ENCODE data around the gene CSNK2A2.

The CSNK2A2 gene

DNA sequence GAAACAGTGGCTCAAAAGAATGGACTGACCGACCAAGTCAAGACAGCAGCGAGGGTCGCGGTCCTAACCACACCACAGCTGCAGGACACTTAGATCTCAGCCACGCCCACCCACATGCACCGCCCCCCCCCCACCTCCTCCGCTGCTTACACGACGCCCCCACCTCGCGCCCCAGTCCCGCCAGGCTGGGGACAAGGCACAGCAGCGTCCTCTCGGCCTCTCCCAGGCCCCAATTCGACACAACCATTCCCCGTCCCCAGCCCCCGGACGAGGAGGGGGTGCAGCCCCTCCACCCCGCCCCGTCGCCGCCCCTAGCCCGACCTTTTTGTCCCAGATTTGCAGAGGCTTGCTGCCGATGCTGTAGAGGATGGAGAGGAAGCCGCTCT, 69.2 kb downstream of the CSNK2A2 start:
- peak overlapping the region; percentile 92 to 94 for H3K4me3 Mint-ChIP-seq
- no peaks in the 10 kb centered on the region for H3K9me3 Mint-ChIP-seq
- H3K27me3 Mint-ChIP-seq = no peaks in the 10 kb centered on the region

DNA sequence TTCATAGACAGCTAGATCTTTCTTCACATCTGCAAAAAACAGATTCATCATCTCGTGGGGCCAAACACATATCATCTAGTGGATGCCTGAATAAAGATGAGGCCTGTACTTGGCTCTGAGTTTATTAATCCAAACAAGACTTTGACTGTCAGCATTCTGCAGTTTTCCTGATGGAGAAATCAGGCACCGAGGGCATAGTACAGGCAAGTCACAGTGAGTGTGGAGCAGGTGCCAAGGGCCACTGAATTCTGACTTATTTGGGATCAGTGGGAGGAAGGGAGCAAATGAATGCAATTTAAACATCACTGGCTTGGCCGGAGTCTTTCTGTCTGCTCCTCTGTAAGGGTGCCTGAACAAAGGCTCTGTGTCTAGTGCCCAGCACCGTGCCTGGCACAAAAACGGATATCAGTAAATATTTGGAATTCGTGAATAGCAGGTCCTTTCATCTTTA, 69.7 kb downstream of the CSNK2A2 start:
- Mint-ChIP-seq H3K9me3 (no peaks in the 10 kb centered on the region), H3K4me3 (peak overlapping the region; percentile 92 to 94), H3K27ac (peak overlapping the region; percentile 56 to 98), H3K4me1 (peaks cover 47% of the 10 kb centered on the region), H3K27me3 (no peaks in the 10 kb centered on the region)
- ATAC-seq (no peak), DNase-seq (no peak)

More for the DNA sequence above, 69.2 kb downstream of the CSNK2A2 start:
- ATAC-seq = peak; percentile 27
- H3K27ac Mint-ChIP-seq = peak overlapping the region; percentile 98
- no peak for DNase-seq
- peaks cover 44% of the 10 kb centered on the region for H3K4me1 Mint-ChIP-seq

DNA sequence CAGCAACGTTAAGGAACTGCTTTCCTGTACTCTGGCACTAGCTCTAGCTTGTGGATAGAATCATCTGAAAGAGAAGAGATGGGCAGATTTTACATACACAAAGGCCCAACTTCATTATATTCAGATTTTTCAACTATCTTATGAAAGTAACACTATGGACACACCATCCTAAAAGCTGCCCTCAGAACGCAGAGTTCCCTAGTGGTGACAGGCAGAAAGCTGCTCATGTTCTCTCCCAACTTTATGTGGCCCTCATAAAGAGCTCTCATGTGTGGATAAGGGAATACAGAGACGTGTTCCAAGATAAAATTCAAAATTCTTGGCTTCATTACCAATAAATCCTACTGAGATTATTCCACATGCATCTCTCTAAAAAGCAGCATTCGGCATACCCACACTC, 70.3 kb downstream of the CSNK2A2 start:
- DNase-seq = no peak
- peak overlapping the region; percentile 92 to 94 for H3K4me3 Mint-ChIP-seq
- ATAC-seq = no peak
- H3K27me3 Mint-ChIP-seq = no peaks in the 10 kb centered on the region
- peaks cover 50% of the 10 kb centered on the region for H3K4me1 Mint-ChIP-seq
- peak overlapping the region in 1 of 2 donors; percentile 98 for H3K27ac Mint-ChIP-seq
- H3K9me3 Mint-ChIP-seq = no peaks in the 10 kb centered on the region

DNA sequence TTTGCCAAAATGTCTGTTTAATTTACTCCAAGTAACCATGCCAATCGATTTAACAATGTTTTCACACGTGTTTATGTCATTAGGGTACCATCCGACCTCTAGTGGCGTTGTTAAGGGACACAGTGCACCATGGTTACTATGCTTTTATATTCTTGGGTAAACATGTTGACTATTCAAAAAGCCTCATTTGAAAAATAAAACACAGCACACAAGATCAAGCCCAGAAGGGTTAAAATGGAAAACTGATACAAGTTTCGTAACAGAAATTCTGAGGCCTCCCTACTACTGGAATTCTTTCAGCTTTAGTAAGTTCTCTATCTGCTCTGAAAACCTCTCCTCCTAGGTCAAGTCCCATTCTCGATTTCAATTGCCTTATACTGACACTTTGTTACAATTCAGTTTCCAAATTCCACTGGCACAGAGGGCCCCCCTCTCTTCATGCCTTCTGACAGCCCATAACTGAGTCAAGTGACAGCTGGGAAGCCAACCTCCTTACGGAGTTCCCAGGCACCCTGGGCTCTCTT, 70.8 kb downstream of the CSNK2A2 start:
- Mint-ChIP-seq H3K27me3 (no peaks in the 10 kb centered on the region), H3K9me3 (no peaks in the 10 kb centered on the region), H3K27ac (peak overlapping the region in 1 of 2 donors; percentile 98), H3K4me1 (peaks cover 53% of the 10 kb centered on the region), H3K4me3 (peak overlapping the region; percentile 92 to 94)
- peak in 1 of 2 donors; percentile 40 for DNase-seq
- peak; percentile 35 for ATAC-seq

DNA sequence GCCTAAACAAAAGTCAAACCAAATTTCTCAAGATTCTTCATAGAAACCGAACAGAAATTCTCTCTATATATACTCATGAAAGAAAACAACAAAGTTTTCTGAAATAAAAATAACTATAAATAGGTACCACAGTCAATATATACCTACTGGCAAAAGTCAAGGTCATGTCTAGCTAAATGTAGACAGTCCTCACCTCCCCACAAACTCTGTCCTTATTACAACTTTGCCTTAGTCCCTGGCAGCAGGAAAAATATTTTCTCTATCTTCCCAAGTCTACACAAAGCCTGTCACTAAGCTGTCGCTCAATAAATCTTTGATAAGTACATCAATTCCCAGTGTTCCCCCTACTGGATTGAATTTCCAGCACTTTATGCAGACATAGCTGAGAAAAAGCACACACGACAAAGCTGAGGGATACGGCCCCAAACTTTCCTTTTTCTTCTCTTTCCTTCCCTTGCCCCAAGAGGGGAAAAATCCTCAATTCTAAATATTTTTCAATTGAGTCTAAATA, 71.4 kb downstream of the CSNK2A2 start:
- Mint-ChIP-seq H3K9me3 (no peaks in the 10 kb centered on the region), H3K4me1 (peaks cover 58% of the 10 kb centered on the region), H3K27me3 (no peaks in the 10 kb centered on the region), H3K4me3 (peak overlapping the region; percentile 33 to 94), H3K27ac (peak overlapping the region in 1 of 2 donors; percentile 98)
- DNase-seq = no peak
- no peak for ATAC-seq

DNA sequence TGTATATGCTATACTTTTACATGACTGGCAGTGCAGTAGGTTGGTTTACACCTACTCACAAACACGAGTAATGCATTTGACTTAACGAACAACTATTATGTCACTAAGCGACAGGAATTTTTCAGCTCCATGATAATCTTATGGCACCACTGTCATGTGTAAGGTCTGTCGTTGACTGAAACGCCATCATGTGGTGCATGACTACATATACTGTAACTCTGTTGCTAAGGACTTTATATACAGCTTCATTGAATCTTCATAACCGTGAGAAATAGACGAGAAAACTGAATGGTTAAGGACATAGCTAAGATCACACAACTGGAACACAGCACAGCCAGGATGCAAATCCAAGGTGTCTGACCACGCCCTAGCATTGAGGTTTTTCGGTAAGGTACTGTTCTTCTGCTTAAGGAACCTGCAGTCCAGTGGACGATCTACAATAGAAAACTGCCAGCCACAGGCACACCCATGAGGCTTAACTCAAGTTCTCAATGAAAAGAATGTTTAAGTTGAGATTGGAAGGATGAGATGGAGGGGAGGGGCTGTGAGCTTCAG, 72.0 kb downstream of the CSNK2A2 start:
- no peak for ATAC-seq
- H3K4me3 Mint-ChIP-seq = peak overlapping the region in 1 of 2 donors; percentile 15
- H3K27ac Mint-ChIP-seq = no peak overlapping the region
- H3K27me3 Mint-ChIP-seq = no peaks in the 10 kb centered on the region
- no peaks in the 10 kb centered on the region for H3K9me3 Mint-ChIP-seq
- no peak for DNase-seq
- peaks cover 65% of the 10 kb centered on the region for H3K4me1 Mint-ChIP-seq

DNA sequence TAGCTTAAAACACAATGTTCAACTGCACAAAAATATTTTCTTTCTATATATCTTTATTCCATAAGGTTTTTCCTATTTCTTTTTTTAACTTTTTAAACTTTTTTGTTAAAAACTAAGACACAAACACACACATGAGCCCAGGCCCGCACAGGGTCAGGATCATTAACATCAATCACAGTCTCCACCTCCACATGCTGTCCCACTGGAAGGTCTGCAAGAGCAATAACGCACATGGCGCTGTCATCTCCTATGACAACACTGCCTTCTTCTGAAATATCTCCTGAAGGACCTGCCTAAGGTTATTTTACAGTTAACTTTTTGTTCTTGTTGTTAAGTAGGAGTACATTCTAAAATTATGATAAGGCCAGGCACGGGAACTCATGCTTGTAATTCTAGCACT, 72.9 kb downstream of the CSNK2A2 start:
- Mint-ChIP-seq H3K4me1 (peaks cover 72% of the 10 kb centered on the region), H3K27me3 (no peaks in the 10 kb centered on the region), H3K9me3 (no peaks in the 10 kb centered on the region), H3K4me3 (no peak overlapping the region), H3K27ac (no peak overlapping the region)
- ATAC-seq (no peak), DNase-seq (no peak)

DNA sequence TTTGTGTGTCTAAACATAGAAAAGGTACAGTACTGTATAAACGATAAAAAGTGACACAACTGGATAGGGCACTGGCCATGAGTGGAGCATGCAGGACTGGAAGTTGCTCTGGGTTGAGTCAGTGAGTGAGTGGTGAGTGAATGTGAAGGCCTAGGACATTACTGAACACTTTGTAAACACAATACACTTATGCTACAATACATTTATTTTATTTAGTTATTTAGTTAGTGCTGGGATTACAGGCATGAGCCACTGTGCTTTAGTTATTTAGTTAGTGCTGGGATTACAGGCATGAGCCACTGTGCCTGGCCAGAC, 73.3 kb downstream of the CSNK2A2 start:
- no peaks in the 10 kb centered on the region for H3K27me3 Mint-ChIP-seq
- H3K9me3 Mint-ChIP-seq = no peaks in the 10 kb centered on the region
- no peak overlapping the region for H3K27ac Mint-ChIP-seq
- DNase-seq (no peak), ATAC-seq (no peak)
- peaks cover 76% of the 10 kb centered on the region for H3K4me1 Mint-ChIP-seq
- H3K4me3 Mint-ChIP-seq = no peak overlapping the region

DNA sequence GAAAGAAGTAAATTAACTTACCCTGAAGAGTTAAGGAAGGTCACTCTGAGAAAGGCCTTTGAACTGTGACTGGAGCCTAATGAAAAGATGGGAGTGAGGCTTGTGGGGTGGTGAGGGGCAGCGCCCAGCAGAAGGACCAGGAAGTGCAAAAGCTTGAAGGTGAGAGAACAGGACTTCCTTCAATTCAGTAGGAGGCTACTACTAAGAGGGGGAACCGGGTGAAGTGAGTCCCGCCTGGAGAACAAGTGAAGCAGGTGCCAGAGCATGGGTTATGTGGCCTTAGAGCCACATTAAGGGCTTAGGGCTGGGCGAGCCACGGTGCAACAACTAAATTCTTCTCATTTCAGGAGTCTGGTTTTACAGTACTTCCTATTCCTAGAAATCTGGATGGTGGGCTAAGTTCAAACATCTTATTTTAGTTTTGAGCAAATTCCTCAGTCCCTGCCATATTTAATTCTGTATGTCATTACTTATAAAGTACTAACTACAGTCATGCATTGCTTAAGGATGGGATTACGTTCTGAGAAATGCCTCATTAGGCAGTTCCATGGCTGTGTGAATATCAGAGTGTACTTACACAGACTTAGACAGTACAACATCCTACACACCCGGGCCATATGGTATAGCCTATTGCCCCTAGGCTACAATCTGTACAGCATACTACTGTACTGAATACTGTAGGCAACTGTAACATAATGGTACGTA, 73.9 kb downstream of the CSNK2A2 start:
- H3K4me3 Mint-ChIP-seq = peak overlapping the region in 1 of 2 donors; percentile 29
- no peak for DNase-seq
- no peaks in the 10 kb centered on the region for H3K9me3 Mint-ChIP-seq
- H3K4me1 Mint-ChIP-seq = peaks cover 76% of the 10 kb centered on the region
- no peaks in the 10 kb centered on the region for H3K27me3 Mint-ChIP-seq
- no peak for ATAC-seq
- peak overlapping the region in 1 of 2 donors; percentile 61 for H3K27ac Mint-ChIP-seq

DNA sequence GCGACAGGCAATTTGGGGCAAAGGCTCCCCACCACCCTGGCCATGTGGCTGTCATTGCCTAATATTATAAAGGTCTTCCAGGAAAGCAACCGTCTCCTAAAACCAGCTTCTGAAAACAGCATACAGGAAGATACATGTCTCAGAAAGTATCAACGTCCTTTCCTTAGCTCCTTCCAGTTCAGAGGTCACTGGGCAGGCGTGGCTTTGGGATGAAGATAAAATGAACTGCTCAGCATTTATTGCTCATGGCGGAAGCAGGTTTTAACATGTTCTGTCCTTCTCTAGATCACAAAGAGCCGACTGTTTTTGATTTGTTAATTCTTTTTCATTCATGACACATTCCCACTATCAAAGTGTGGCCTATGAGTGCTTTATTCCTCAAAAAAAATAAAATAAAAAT, 76.8 kb downstream of the CSNK2A2 start:
- peaks cover 53% of the 10 kb centered on the region for H3K4me1 Mint-ChIP-seq
- no peaks in the 10 kb centered on the region for H3K27me3 Mint-ChIP-seq
- ATAC-seq (no peak), DNase-seq (no peak)
- H3K4me3 Mint-ChIP-seq = no peak overlapping the region
- H3K27ac Mint-ChIP-seq = no peak overlapping the region
- no peaks in the 10 kb centered on the region for H3K9me3 Mint-ChIP-seq

DNA sequence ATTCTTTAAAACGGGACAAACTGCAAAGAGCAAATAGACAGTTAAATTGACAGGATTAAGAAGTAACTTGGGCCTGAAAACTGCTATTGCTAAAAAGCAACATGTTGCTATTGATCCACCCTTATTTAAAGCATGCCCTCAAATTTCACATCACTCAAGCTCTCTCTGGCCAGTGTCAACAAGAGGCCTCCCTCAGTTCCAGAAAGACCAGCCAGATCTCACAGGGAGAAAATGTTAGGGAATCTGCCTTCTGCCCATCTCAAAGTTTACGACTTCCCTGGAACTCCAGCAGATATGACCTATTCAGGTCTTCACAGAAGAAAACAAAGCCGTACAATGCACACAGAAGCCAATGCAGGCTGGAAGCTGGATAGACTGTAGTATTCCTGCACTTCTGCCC, 77.7 kb downstream of the CSNK2A2 start:
- H3K4me3 Mint-ChIP-seq = no peak overlapping the region
- peaks cover 45% of the 10 kb centered on the region for H3K4me1 Mint-ChIP-seq
- H3K9me3 Mint-ChIP-seq = no peaks in the 10 kb centered on the region
- DNase-seq (no peak), ATAC-seq (no peak)
- no peak overlapping the region for H3K27ac Mint-ChIP-seq
- no peaks in the 10 kb centered on the region for H3K27me3 Mint-ChIP-seq

DNA sequence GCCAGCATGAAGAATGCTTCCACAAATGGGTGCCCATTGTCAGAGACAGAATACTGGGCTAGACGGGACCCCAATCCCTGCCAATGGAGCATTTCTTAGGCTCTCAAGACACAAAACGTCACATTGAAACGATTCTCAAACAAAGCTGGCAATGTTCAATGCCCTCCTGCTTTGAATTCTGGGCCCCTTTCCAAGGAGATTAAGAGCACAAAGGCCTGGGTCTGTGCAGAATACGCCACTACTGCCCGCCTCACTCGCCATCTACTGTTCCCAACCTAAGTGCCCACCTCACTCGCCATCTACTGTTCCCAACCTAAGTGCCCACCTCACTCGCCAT, 78.4 kb downstream of the CSNK2A2 start:
- no peak overlapping the region for H3K27ac Mint-ChIP-seq
- no peaks in the 10 kb centered on the region for H3K27me3 Mint-ChIP-seq
- peaks cover 39% of the 10 kb centered on the region for H3K4me1 Mint-ChIP-seq
- DNase-seq = no peak
- H3K9me3 Mint-ChIP-seq = no peaks in the 10 kb centered on the region
- ATAC-seq = no peak
- H3K4me3 Mint-ChIP-seq = no peak overlapping the region

DNA sequence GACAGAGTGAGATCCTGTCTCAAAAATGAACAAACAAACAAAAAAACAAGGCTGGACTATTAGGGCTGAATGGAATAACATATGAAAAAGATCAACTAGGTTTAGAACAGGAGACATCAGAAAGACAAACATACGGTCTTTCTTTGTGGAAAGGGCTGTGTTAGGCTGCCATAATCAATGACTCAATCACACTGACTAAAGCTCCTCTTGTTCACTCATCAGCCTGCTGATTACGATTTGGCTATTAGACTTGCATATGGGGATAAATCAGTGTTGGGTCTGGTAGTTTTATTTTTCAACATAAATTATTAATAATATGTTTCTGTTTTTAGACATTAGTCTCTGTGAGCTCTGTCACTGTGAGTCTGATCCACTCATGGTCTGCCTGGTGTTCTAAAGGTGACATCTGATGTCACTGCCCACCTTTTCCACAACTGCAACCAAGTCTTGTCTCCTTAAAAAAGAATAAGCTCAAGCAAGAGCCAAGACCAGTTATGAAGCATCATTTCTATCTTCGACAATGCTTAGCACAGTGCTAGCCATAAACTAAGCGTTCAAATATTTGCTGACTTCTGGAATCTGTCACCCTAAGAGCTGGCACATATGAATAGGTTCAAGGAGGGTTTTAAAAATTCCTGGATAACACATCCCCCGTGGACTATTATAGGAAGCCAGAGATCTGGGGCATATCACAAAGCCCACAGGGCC, 79.0 kb downstream of the CSNK2A2 start:
- H3K4me3 Mint-ChIP-seq = no peak overlapping the region

DNA sequence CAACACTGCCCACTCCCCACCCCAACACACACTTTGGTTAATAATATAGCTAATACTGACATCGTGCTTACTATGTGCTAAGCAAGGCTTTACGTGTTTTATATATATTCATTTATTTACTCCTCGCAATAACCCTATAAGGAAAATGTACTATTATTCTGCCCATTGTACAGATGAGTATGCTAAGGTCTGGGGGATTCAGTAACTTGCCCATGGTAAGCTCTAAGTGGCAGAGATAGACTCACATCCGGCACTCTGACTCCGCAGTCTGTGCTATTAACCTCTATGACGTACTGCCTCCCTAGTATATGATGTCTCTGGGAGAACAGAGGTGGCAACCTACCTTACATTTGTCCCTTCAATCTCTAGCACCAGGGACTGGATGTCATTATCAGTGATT, 81.4 kb downstream of the CSNK2A2 start:
- DNase-seq (no peak), ATAC-seq (no peak)
- no peaks in the 10 kb centered on the region for H3K27me3 Mint-ChIP-seq
- no peak overlapping the region for H3K4me3 Mint-ChIP-seq
- no peaks in the 10 kb centered on the region for H3K9me3 Mint-ChIP-seq
- H3K4me1 Mint-ChIP-seq = peaks cover 18% of the 10 kb centered on the region
- H3K27ac Mint-ChIP-seq = no peak overlapping the region

More for the DNA sequence above, 79.0 kb downstream of the CSNK2A2 start:
- Mint-ChIP-seq H3K4me1 (peaks cover 34% of the 10 kb centered on the region), H3K27ac (no peak overlapping the region), H3K27me3 (no peaks in the 10 kb centered on the region), H3K9me3 (no peaks in the 10 kb centered on the region)
- ATAC-seq (no peak), DNase-seq (no peak)

DNA sequence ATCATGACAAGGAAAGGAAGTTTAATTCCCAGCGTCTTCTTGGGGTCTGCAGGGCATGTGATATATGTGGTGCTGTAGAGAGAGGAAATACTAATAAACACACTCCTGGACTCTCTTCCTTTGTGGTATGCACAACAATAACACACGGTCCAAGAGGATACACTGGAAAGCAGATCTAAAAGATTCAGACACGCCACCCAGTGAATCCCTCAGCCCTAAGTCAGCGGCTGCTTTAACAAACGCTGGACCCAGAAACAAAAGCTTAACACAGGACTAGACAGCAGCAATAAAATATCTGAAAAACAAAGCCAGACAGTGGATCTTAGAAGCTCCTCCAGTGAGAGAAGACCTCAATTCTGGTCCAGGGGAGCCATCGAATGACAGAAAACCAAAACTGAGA, 81.8 kb downstream of the CSNK2A2 start:
- no peak for DNase-seq
- Mint-ChIP-seq H3K27ac (no peak overlapping the region), H3K4me1 (peaks cover 13% of the 10 kb centered on the region), H3K4me3 (no peak overlapping the region), H3K9me3 (no peaks in the 10 kb centered on the region), H3K27me3 (no peaks in the 10 kb centered on the region)
- ATAC-seq = no peak
